Measurements from ENCODE around the gene SOX11.
"Not testable (repeated sequence)": the region's sequence is repeated elsewhere in the genome, so short reads cannot be mapped to it uniquely, and the experiment has no call there.

- TF ChIP-seq CTCF (IDR thresholded peaks at IDR 0.05; ENCODE audit: low read length); EZH2 (IDR thresholded peaks at IDR 0.05; ENCODE audit: borderline replicate concordance, low read length): not testable (repeated sequence)
These were observed 38.4 kb upstream of the SOX11 start for GRCh38 chr2:5653756-5654155.
